Mesenteric fat pad (tissue), 1 donor: ENCODE data around the gene ARL2. TPM values are rescaled to one million over a fixed set of nuclear protein-coding genes. Genes with fewer than 3 reads are reported as not detected.
"Not testable (repeated sequence)": the region's sequence is repeated elsewhere in the genome, so short reads cannot be mapped to it uniquely, and the experiment has no call there.

ENCODE experiments used
- DNase-seq: peaks from one replicate; pipeline ENCODE4 v3.0.0-alpha.2; 2020; ENCODE audit warnings: low spot score
- long read RNA-seq: library from polyadenylated mRNA; unstranded; transcript quantifications from one replicate; pipeline ENCODE4 v2.0.0, GENCODE V29; 2020
- total RNA-seq: library from RNA; stranded (reverse); fragmentation: NEBNext Ultra II Directional; extraction: Animal tissue kit (Norgen Biotek cat#: 25700); gene quantifications from one replicate; pipeline ENCODE4 v1.2.1, GENCODE V29; 2021
- donor health status: DM: yes; HTN: yes; CAD: no.

Gene ARL2
- total RNA-seq: 93.0 TPM
- long read RNA-seq, transcript ARL2-201 (5 exons, 979 nt): major isoform, 106 of 120 reads
- long read RNA-seq, transcript ARL2-204 (6 exons, 830 nt): minor isoform, 5 of 120 reads
- long read RNA-seq, partial matches to known transcripts: 3 of 120 reads
- long read RNA-seq, other reads (novel, unspliced or antisense): 0 of 120 reads

- DNase-seq: peak; percentile 95
Observed at GRCh38 chr11:65013888-65014725, at the start of gene ARL2. Gene ARL2 (plus strand): TSS chr11:65014160. CDS start chr11:65014208, 48 bp downstream.

GRCh38 chr11:64967375-64967774 lies 46.6 kb upstream of the ARL2 start:
- no peak for DNase-seq

- no peak for DNase-seq
Observed at GRCh38 chr11:64969209-64969608, 44.8 kb upstream of the ARL2 start.

GRCh38 chr11:64970731-64971151 lies 43.2 kb upstream of the ARL2 start:
- DNase-seq: peak; percentile 67

GRCh38 chr11:64971421-64972233 lies 42.3 kb upstream of the ARL2 start, which contains the start of gene MAJIN:
Gene MAJIN (minus strand): TSS chr11:64972108. CDS start chr11:64959405, 12,703 bp downstream.
- DNase-seq: peak; percentile 93

- no peak for DNase-seq
Observed at GRCh38 chr11:64974124-64974523, 39.8 kb upstream of the ARL2 start.

GRCh38 chr11:64976651-64977050 lies 37.3 kb upstream of the ARL2 start:
- DNase-seq: no peak

- DNase-seq: not testable (repeated sequence)
Observed at GRCh38 chr11:64983339-64983738, 30.6 kb upstream of the ARL2 start.

- no peak for DNase-seq
Observed at GRCh38 chr11:64987998-64988854, 25.7 kb upstream of the ARL2 start.

- no peak for DNase-seq
Observed at GRCh38 chr11:64989416-64989815, 24.5 kb upstream of the ARL2 start.

- no peak for DNase-seq
Observed at GRCh38 chr11:64990222-64990923, 23.6 kb upstream of the ARL2 start.

GRCh38 chr11:64994318-64994717 lies 19.6 kb upstream of the ARL2 start:
- DNase-seq: no peak

- DNase-seq: no peak
Observed at GRCh38 chr11:64996327-64996709, 17.6 kb upstream of the ARL2 start.

GRCh38 chr11:64996710-64997380 lies 17.1 kb upstream of the ARL2 start, which contains the start of gene BATF2:
Gene BATF2 (minus strand): TSS chr11:64996971. CDS start chr11:64996914, 57 bp downstream.
- no peak for DNase-seq

- no peak for DNase-seq
Observed at GRCh38 chr11:64998141-64998540, 15.8 kb upstream of the ARL2 start.

GRCh38 chr11:64998690-64999431 lies 15.1 kb upstream of the ARL2 start:
- no peak for DNase-seq

GRCh38 chr11:64999478-64999877 lies 14.5 kb upstream of the ARL2 start:
- DNase-seq: no peak

- DNase-seq: no peak
Observed at GRCh38 chr11:65002706-65003105, 11.3 kb upstream of the ARL2 start.

- no peak for DNase-seq
Observed at GRCh38 chr11:65003282-65003681, 10.7 kb upstream of the ARL2 start.
